Endothelial cell of umbilical vein (primary cell): ENCODE measurements around the gene EEF2K. TPM values are rescaled to one million over a fixed set of nuclear protein-coding genes. Genes with fewer than 3 reads are reported as not detected.

ENCODE experiments used
- BruUV-seq: library from RNA; stranded (reverse); fragments of 400-500 nt; replicated peaks from 2 replicates; lab custom pipeline; 2021; lab: Mats Ljungman, UMichigan
- CTCF ChIA-PET: fragments of 300-600, 350-600 bp; sonication (Branson Sonifier 250); formaldehyde crosslinking; loops from one replicate; lab custom pipeline; 2021; ENCODE audit warnings: antibody characterized with exemption, inconsistent platforms; lab: Charles Lee
- POLR2A ChIA-PET: fragments of 300-600, 350-600 bp; sonication (Branson Sonifier 250); formaldehyde crosslinking; loops from one replicate; lab custom pipeline; 2021; ENCODE audit warnings: antibody characterized with exemption, inconsistent platforms; lab: Charles Lee
- DNase-seq: peaks from one replicate; pipeline ENCODE4 v3.0.0-alpha.2; 2011; ENCODE audit warnings: low read depth, low spot score
- FAIRE-seq: peaks from 2 replicates; lab custom pipeline; 2011; peaks lifted over from hg19 to GRCh38; lab: Jason Lieb, UNC
- H2AFZ ChIP-seq: 2 replicates; pipeline ENCODE4 v1.6.0; 2012; ENCODE audit warnings: low read depth, low read length, control low read depth, inconsistent platforms
- H3K27ac ChIP-seq: 2 replicates; pipeline ENCODE4 v1.5.1; 2011; ENCODE audit warnings: low read depth, mild to moderate bottlenecking, control low read depth, low read length, moderate library complexity; ENCODE audit not compliant: insufficient read depth
- H3K27me3 ChIP-seq, 2 experiments: 2 replicates each; pipeline versions ENCODE4 v1.6.0 to v1.6.1; 2011; ENCODE audit warnings: low read length in 2 of 2, mixed read lengths in 1 of 2; ENCODE audit not compliant: control insufficient read depth in 2 of 2, insufficient read depth in 2 of 2
- H3K36me3 ChIP-seq, 2 experiments: 2 replicates in 1 of 2; 3 replicates in 1 of 2; pipeline ENCODE4 v1.5.1; 2011; ENCODE audit warnings: low read length in 2 of 2, mild to moderate bottlenecking in 1 of 2, moderate library complexity in 1 of 2; ENCODE audit not compliant: control insufficient read depth in 2 of 2, insufficient read depth in 2 of 2; ENCODE audit errors: extremely low read depth in 1 of 2
- H3K4me1 ChIP-seq: 3 replicates; pipeline ENCODE4 v1.5.1; 2011; ENCODE audit warnings: mild to moderate bottlenecking, low read length; ENCODE audit not compliant: control insufficient read depth, insufficient read depth; ENCODE audit errors: extremely low read depth
- H3K4me2 ChIP-seq: 2 replicates; pipeline ENCODE4 v1.6.1; 2011; ENCODE audit warnings: low read length, control low read depth, mixed read lengths; ENCODE audit not compliant: insufficient read depth
- H3K4me3 ChIP-seq, 3 experiments: fragments of 200-600 bp in 1 of 3; sonication (generic), shearing (Covaris generic) in 1 of 3; replicated peaks in 1 of 3; 2 replicates each; pipeline ENCODE4 v1.5.1; 2011 to 2016; ENCODE audit warnings: control low read depth in 3 of 3, low read length in 3 of 3, mild to moderate bottlenecking in 2 of 3, inconsistent platforms in 1 of 3, low read depth in 1 of 3, moderate library complexity in 1 of 3; ENCODE audit not compliant: insufficient read depth in 1 of 3
- H3K79me2 ChIP-seq: 2 replicates; pipeline ENCODE4 v1.6.0; 2012; ENCODE audit warnings: low read length, inconsistent platforms; ENCODE audit not compliant: control insufficient read depth, insufficient read depth
- H3K9ac ChIP-seq: replicated peaks from 2 replicates; pipeline ENCODE3; 2011; ENCODE audit warnings: low read length, control low read depth; ENCODE audit not compliant: insufficient read depth; ENCODE audit errors: extremely low read depth
- H3K9me1 ChIP-seq: replicated peaks from 3 replicates; pipeline ENCODE4 v1.6.0; 2011; ENCODE audit warnings: mild to moderate bottlenecking, low read length; ENCODE audit not compliant: control insufficient read depth, insufficient read depth; ENCODE audit errors: extremely low read depth
- H3K9me3 ChIP-seq: replicated peaks from 2 replicates; pipeline ENCODE4 v1.5.1; 2012; ENCODE audit warnings: low read length, inconsistent platforms; ENCODE audit not compliant: control insufficient read depth, insufficient read depth
- H4K20me1 ChIP-seq: replicated peaks from 2 replicates; pipeline ENCODE3; 2011; ENCODE audit warnings: mild to moderate bottlenecking, low read length; ENCODE audit not compliant: control insufficient read depth, insufficient read depth; ENCODE audit errors: extremely low read depth
- CTCF ChIP-seq, 2 donors: IDR thresholded peaks; 1 replicate in 1 of 2; 2 replicates in 1 of 2; pipeline ENCODE4 v1.5.1; 2011; ENCODE audit warnings: low read length in 2 of 2, mild to moderate bottlenecking in 2 of 2, moderate library complexity in 2 of 2, control low read depth in 1 of 2, inconsistent platforms in 1 of 2, low read depth in 1 of 2; ENCODE audit not compliant: insufficient read depth in 1 of 2; ENCODE audit errors: extremely low read depth in 1 of 2
- EZH2 ChIP-seq: IDR thresholded peaks from 2 replicates; pipeline ENCODE4 v1.6.1; 2012; ENCODE audit warnings: borderline replicate concordance, low read depth, mild to moderate bottlenecking, moderate library complexity, low read length, inconsistent platforms; ENCODE audit not compliant: severe bottlenecking
- FOS ChIP-seq: IDR thresholded peaks from 2 replicates; pipeline ENCODE4 v1.6.1; 2011; ENCODE audit warnings: mild to moderate bottlenecking, low read length, moderate library complexity, borderline replicate concordance; ENCODE audit not compliant: insufficient read depth
- GATA2 ChIP-seq: IDR thresholded peaks from 2 replicates; pipeline ENCODE4 v1.7.0; 2011; ENCODE audit warnings: low read depth, mild to moderate bottlenecking, moderate library complexity, mixed read lengths, low read length; ENCODE audit not compliant: insufficient read length, insufficient read depth
- JUN ChIP-seq: IDR thresholded peaks from 2 replicates; pipeline ENCODE4 v1.6.1; 2011; ENCODE audit warnings: borderline replicate concordance, low read depth; ENCODE audit not compliant: insufficient read length, insufficient read depth
- MAX ChIP-seq: IDR thresholded peaks from 2 replicates; pipeline ENCODE4 v1.6.1; 2011; ENCODE audit not compliant: insufficient read depth, insufficient read length
- MYC ChIP-seq: IDR thresholded peaks from one replicate; pipeline ENCODE4 v1.6.1; 2011; ENCODE audit warnings: mild to moderate bottlenecking, low read depth, low read length
- POLR2A ChIP-seq: IDR thresholded peaks from 2 replicates; pipeline ENCODE4 v1.6.1; 2012; ENCODE audit warnings: low read depth, mild to moderate bottlenecking, control low read depth, low read length
- POLR2AphosphoS5 ChIP-seq: IDR thresholded peaks from 2 replicates; pipeline ENCODE4 v1.6.1; 2012; ENCODE audit warnings: low read depth, mild to moderate bottlenecking, control low read depth, low read length, moderate library complexity; ENCODE audit not compliant: insufficient read depth
- dilution Hi-C: fragments of 300-500 bp; cut with MboI; formaldehyde crosslinking; loops from one replicate; pipeline ENCODE4 v1.15.0; 2019; ENCODE audit warnings: low sequenced_read_pairs; ENCODE audit not compliant: extremely low pct_ligation_motif_present
- intact Hi-C: fragments of 100-400 bp; cut with micrococcal nuclease; formaldehyde crosslinking; loops from one replicate; pipeline ENCODE4 v1.10.0; 2022
- polyA plus RNA-seq, 4 experiments: library from polyadenylated mRNA; depleted of rRNA in 3 of 4; stranded (reverse) in 3 of 4; unstranded in 1 of 4; fragments of >200 nt; gene quantifications; 2 replicates each; pipeline versions ENCODE4 v1.2.1 to v1.2.3, GENCODE V29; 2011 to 2012; ENCODE audit warnings: missing spikeins in 1 of 4
- total RNA-seq: library from RNA; stranded (reverse); gene quantifications from 2 replicates; pipeline ENCODE4 v1.2.3, GENCODE V29; 2021

EEF2K gene
- total and polyA plus RNA-seq, 2 donors (not counting 3 experiments of a cell fraction or from before 2014, with no cell fraction given): 16.0 to 48.6 TPM

GRCh38 chr16:22252317-22252716 is 46.2 kb downstream of the EEF2K start:
- Histone ChIP-seq H4K20me1 (no peaks in the 10 kb centered on the region), H3K4me1 (no peaks in the 10 kb centered on the region), H3K9me3 (no peaks in the 10 kb centered on the region), H3K9ac (no peak overlapping the region), H3K27ac (no peak overlapping the region), H3K79me2 (no peaks in the 10 kb centered on the region), H3K36me3 (peaks cover 4 to 27% of the 10 kb centered on the region in 2 experiments), H3K4me3 (no peak overlapping the region), H3K9me1 (no peaks in the 10 kb centered on the region), H2AFZ (no peak overlapping the region), H3K4me2 (no peak overlapping the region), H3K27me3 (no peaks in the 10 kb centered on the region)
- CTCF ChIA-PET: no interaction called here
- intact Hi-C loops: no loop called here
- dilution Hi-C loops: no loop called here
- FAIRE-seq (no peak), DNase-seq (no peak)
- TF ChIP-seq FOS: no peak
- no peak for TF ChIP-seq POLR2AphosphoS5
- no peak for TF ChIP-seq CTCF (IDR thresholded peaks at IDR 0.05; ENCODE audit: extremely low read depth in 1 of 2, insufficient read depth in 1 of 2, low read depth in 1 of 2, low read length in 2 of 2)
- no peak for TF ChIP-seq MYC
- no peak for TF ChIP-seq MAX
- TF ChIP-seq JUN: no peak
- no peak for TF ChIP-seq POLR2A
- TF ChIP-seq GATA2: no peak
- TF ChIP-seq EZH2: no peak
- no TSS peak for BruUV-seq
- POLR2A ChIA-PET: no interaction called here
